GM18868 (cell line): ENCODE measurements around the gene RASGRF2.
"Not testable (repeated sequence)": the region's sequence is repeated elsewhere in the genome, so short reads cannot be mapped to it uniquely, and the experiment has no call there.

Experiments used
- ATAC-seq: cut with Tn5 transposase; IDR thresholded peaks from one replicate; pipeline ENCODE4 v1.9.1; 2021; ENCODE audit warnings: mild to moderate bottlenecking, moderate library complexity; ENCODE audit not compliant: unreplicated experiment

Gene RASGRF2

DNA sequence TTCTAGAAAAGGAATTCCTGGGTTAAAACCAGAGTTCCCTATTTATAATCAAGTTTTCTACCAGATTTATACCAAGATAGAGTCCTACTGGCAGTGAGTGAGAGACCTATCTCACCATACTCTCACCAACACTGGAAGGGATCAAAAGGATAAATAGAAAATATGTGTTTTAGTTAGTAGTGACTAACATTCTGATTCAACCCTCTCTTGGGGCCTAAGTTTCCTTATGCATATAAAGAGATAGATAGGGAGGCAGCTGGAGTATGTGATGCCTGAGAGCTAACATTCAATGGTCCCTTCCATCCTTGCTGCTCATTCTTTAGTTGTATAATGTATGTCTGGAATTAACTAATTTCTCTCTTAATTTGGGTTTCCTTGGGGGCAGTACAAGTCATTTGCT lies 304.9 kb downstream of the RASGRF2 start:
- ATAC-seq = no peak

- ATAC-seq = no peak
These were observed 308.5 kb downstream of the RASGRF2 start for GRCh38 chr5:81268521-81269196.

- ATAC-seq = no peak
These were observed 309.7 kb downstream of the RASGRF2 start for GRCh38 chr5:81269751-81270393.

DNA sequence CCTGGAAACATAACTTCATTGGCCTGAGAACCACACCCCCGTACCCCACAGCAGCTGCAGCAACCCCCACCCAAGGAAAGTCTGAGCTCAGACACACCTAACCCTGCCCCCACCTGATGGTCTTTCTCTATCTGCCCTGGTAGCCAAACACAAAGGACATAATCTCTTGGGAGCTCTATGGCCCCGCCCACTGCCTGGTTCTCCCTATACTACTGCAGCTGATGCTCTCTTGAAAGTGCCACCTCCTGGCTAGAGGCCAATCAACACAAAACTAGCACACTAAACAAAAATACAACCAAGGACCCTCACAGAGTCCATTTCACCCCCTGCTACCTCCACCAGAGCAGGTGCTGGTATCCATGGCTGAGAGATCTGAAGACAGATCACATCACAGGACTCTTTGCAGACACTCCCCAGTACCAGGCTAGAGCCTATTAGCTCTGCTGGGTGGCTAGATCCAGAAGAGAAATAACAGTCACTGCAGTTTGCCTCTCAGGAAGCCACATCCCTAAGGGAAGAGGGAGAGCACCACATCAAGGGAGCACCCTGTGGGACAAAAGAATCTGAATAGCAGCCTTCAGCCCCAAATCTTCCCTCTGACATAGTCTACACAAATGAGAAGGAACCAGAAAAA lies 310.3 kb downstream of the RASGRF2 start:
- ATAC-seq = not testable (repeated sequence)
